Epidermal melanocyte (primary cell): Measurements from ENCODE around the gene LRRC7.

Source experiments
- DNase-seq: peaks from one replicate; pipeline ENCODE4 v3.0.0; 2011; ENCODE audit warnings: low spot score; ENCODE audit not compliant: insufficient read length

Gene LRRC7

DNA sequence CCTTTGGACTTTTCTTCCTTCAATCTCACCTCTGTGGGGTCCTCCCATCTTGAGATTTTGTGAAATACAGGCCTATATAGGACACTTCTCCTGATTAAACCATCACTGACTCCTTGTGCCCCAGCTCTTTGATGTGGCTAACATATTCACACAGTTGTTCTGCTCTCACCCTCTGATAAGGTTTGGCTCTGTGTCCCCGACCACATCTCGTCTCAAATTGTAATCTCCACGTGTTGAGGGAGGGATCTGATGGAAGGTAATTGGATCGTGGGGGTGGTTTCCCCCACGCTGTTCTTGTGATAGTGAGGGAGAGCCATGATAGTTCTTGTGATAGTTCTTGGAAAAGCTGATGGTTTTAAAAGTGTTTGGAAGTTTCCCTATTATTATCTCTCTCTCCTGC lies 19.7 kb downstream of the LRRC7 start:
- DNase-seq, result no peak

GRCh38 chr1:69589799-69590198 lies 22.1 kb downstream of the LRRC7 start:
- no peak for DNase-seq

DNA sequence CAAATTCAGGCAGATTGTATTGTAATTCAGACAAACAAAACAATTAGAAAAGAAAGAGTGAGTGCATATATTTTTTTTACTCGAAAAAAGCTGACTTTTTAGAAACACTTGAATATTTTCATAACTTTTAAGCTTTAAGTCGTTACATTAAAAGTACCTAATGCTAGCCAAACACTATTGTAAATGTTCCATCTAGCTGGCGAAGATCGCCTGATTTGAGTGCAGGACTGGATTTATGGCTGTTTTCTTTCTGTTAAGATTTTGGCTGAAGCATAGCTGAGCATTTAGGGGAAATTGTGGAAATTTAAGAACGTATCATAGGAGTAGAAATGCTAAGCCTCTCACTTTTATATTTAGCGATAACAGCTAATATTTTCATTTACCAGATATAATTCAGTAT lies 24.6 kb downstream of the LRRC7 start:
- no peak for DNase-seq

- DNase-seq, result no peak
These were observed 27.8 kb downstream of the LRRC7 start for GRCh38 chr1:69595486-69595885.

DNA sequence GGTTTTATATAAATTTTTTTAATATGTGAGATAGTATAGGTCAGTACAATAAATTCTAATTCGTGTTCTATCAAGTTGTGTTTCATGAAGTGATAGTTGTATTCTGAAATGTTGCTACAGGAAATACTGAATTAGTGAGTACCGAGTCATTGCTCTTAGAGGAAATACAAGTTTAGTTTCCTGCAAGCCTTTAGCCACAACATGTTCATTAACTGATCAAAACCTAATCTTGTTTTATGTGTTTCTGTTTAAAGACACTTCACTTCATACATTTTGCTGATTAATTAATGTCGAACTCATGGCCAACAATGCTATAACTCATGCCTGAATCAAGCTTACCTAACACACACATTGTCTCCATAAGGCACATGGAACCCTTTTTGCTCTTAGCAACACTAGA lies 43.6 kb downstream of the LRRC7 start:
- DNase-seq, result no peak

- no peak for DNase-seq
These were observed 45.7 kb downstream of the LRRC7 start for GRCh38 chr1:69613414-69613813.

GRCh38 chr1:69638673-69639072 lies 71.0 kb downstream of the LRRC7 start:
- no peak for DNase-seq

GRCh38 chr1:69639159-69639558 lies 71.4 kb downstream of the LRRC7 start:
- DNase-seq, result no peak

- no peak for DNase-seq
These were observed 75.5 kb downstream of the LRRC7 start for GRCh38 chr1:69643266-69643665.

DNA sequence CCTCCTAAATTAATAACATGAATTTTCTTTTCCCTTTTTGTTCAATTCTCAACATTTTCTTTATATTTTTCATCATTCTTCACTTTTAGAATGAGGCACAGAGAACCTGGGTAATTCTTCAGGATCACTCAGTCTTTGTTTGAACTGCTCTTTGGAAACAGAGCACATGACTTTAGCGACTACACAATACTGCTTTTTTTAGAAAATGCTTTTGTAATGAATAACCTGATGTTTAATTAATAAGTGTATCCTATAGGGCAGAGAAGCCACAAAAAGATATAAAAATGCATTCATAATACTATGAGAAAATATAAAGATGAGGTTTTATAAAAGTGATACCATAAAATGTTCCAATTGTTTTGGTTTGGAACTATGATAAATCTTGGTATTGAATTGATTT lies 77.8 kb downstream of the LRRC7 start:
- DNase-seq, result no peak

- no peak for DNase-seq
These were observed 80.8 kb downstream of the LRRC7 start for GRCh38 chr1:69648486-69648885.

DNA sequence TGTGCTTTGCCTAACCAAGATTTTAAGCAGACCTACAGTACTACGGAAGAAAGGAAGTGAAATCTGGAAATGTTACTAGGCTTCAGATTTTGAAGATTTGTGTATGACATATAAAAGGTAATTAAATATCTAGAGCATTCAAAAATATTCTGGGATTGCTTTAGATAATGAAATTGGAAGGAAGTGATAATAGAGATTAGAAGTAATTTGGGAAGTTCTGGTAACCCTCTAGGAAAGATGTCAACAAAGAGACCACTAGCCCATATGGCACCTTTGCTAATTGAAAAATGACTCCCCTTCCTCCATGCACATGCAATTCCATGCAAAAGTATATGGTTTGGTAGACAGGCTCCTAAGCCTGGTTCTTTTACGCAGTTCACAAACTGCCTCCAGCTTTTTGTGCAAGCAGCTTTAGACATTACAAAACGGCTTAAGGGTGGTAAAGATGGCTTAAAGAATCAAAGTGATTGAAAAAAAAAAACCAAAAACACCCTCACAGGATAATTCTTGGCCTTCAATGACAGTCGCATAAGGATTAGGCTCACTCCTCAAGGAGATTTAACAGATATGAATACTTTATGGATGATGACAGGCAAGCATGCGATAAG lies 81.8 kb downstream of the LRRC7 start:
- no peak for DNase-seq

GRCh38 chr1:69650779-69651178 lies 83.1 kb downstream of the LRRC7 start:
- DNase-seq, result no peak

GRCh38 chr1:69651656-69652055 lies 83.9 kb downstream of the LRRC7 start:
- no peak for DNase-seq

DNA sequence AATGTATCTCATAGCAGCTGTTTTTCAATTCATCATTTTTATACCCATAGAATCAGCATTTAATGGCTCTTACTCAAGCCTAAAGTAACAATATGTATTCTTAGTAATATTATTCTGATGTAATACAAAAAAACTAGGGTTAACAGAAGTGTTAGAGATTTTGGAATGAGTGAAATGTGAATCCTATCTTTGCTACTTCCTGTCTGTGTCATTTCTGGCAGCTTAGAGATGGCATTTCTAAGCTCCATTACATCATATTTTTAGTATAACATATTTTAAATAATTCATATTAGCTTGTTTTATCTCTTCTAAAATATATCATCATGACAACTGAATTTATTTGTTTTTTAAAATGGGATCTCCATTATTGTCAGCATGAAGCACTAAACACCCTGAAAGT lies 90.2 kb downstream of the LRRC7 start:
- no peak for DNase-seq

- no peak for DNase-seq
These were observed 94.0 kb downstream of the LRRC7 start for GRCh38 chr1:69661686-69662085.

DNA sequence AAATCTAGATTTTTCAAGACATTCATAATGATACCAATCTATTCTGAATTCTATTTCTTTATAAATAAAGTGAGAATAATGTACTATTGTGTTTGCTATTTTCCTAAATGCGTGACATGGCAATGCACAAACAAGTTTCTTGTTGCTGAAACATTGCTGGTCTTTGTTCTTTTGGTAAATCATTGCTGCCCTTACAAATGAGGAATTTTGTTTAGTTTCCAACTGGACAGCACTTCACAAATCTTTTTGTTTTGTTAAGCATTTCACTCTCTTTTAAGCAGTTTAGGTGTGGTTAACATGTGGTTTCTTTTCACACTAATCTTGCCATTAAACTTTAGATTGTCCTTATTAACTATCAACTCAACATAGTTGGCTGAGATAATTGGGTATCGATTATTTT lies 94.6 kb downstream of the LRRC7 start:
- no peak for DNase-seq

- peak; percentile 14 for DNase-seq
These were observed 103.8 kb downstream of the LRRC7 start for GRCh38 chr1:69671363-69672010.

DNA sequence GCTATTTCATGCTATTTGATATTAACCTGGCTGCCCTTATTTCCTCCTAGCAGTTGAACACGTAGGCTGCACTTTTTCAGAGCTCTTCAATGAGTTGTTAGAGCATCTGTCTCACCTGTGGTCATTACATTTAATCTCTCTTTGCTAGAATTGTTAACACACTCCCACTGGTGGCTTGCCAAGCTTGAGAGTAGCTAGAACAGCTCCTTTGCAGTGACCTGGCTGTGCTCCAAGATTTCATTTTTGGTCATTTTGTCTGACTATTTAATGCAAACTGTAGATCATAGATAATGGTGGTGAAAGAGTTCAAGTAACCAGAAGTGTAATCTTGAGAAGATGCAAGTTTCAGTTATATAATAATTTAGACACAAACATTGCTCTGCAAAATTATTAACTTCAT lies 105.6 kb downstream of the LRRC7 start:
- no peak for DNase-seq

GRCh38 chr1:69679965-69680364 lies 112.2 kb downstream of the LRRC7 start:
- no peak for DNase-seq

GRCh38 chr1:69686367-69686984 lies 118.8 kb downstream of the LRRC7 start:
- DNase-seq, result no peak

- DNase-seq, result no peak
These were observed 120.5 kb downstream of the LRRC7 start for GRCh38 chr1:69688193-69688592.

- DNase-seq, result no peak
These were observed 123.5 kb downstream of the LRRC7 start for GRCh38 chr1:69691179-69691578.
